Heart left ventricle (tissue), 13 donors: ENCODE measurements around the gene CDC25B.

Source experiments
- POLR2A ChIP-seq, 2 donors: fragments of 450-650 bp; IDR thresholded peaks; one replicate each; pipeline ENCODE4 v1.6.1; 2017; ENCODE audit warnings: antibody characterized with exemption in 2 of 2, mild to moderate bottlenecking in 2 of 2, moderate library complexity in 2 of 2
- TF ChIP-seq, protein P1 (sequence below), 12 donors: fragments of 200-600 bp; sonication (generic) in 4 of 12; IDR thresholded peaks; one replicate each; pipeline versions ENCODE4 v1.5.0 to v1.8.0; 2018 to 2022; ENCODE audit warnings: antibody characterized with exemption in 12 of 12, mild to moderate bottlenecking in 5 of 12
- donor health status: ischemic (EF 13 %, LVEDD 7.1; RV severe dilation, severe dysfunction).
- donor health status: DM: no; HTN: yes; CAD: no.
- donor health status: DM: no; HTN: no; CAD: no.
- donor health status: ischemic (EF 25% LVEDD 6.9; RV normal size, moderate dysfunction).
- donor health status: ischemic (EF 25% LVEDD 5.7; RV mildly dilated, moderate dysfunction).
- donor health status: ischemic (EF 35%, LVEDD 5.7; RV mildly dilated, moderate dysfunction).
- donor health status: nonischemic (EF 11% LVEDD 7.7; RV severe dilation, severe dysfunction).
- donor health status: DM: yes; HTN: yes; CAD: no.
- donor health status: PGD.
- donor health status: ischemic (EF 29% LVEDD 5.4; RV normal size, mild dysfunction).
- donor health status: nonischemic (EF 23%, LVEDD 6.1; RV moderate dilation, normal function).

DNA sequence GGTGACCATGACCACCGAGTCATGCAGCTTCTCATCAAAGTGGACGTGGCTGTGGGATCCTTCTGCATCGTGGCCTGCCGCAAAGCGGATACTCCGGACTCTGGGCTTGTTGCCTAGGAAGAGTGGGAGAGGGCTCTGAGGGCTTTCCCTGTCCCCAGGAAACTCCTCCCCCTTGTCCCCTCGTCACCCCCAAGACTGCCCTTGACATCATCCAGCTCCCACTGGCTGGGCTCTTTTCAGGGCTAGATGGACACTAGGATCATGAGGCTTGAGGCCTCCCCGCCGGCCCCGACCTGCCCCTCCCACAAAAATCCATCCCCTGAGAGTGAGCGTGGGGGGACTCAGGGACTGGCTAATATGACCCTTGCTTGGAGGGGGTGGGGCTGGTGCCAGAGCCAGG, 37.5 kb upstream of the CDC25B start:
- TF ChIP-seq POLR2A (IDR thresholded peaks at IDR 0.05), result no peak
- TF ChIP-seq, protein P1, sequence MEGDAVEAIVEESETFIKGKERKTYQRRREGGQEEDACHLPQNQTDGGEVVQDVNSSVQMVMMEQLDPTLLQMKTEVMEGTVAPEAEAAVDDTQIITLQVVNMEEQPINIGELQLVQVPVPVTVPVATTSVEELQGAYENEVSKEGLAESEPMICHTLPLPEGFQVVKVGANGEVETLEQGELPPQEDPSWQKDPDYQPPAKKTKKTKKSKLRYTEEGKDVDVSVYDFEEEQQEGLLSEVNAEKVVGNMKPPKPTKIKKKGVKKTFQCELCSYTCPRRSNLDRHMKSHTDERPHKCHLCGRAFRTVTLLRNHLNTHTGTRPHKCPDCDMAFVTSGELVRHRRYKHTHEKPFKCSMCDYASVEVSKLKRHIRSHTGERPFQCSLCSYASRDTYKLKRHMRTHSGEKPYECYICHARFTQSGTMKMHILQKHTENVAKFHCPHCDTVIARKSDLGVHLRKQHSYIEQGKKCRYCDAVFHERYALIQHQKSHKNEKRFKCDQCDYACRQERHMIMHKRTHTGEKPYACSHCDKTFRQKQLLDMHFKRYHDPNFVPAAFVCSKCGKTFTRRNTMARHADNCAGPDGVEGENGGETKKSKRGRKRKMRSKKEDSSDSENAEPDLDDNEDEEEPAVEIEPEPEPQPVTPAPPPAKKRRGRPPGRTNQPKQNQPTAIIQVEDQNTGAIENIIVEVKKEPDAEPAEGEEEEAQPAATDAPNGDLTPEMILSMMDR (IDR thresholded peaks at IDR 0.05), result no peak
